Osteoblast (primary cell): ENCODE results near the gene ZC3H12A. TPM values are rescaled to one million over a fixed set of nuclear protein-coding genes. Genes with fewer than 3 reads are reported as not detected.

Source experiments
- DNase-seq: peaks from one replicate; pipeline ENCODE4 v3.0.0; 2011; ENCODE audit warnings: low spot score, mixed read lengths; ENCODE audit not compliant: insufficient read length; ENCODE audit errors: missing footprints
- H2AFZ ChIP-seq: 2 replicates; pipeline ENCODE4 v1.6.0; 2011; ENCODE audit warnings: mild to moderate bottlenecking, low read length
- H3K27ac ChIP-seq: 2 replicates; pipeline ENCODE4 v1.5.1; 2011; ENCODE audit warnings: mild to moderate bottlenecking, low read depth, low read length, moderate library complexity
- H3K27me3 ChIP-seq: 2 replicates; pipeline ENCODE4 v1.6.0; 2012; ENCODE audit warnings: mild to moderate bottlenecking, control low read depth, inconsistent platforms, low read length, moderate library complexity; ENCODE audit not compliant: insufficient read depth
- H3K36me3 ChIP-seq: 2 replicates; pipeline ENCODE4 v1.5.1; 2011; ENCODE audit warnings: mild to moderate bottlenecking, low read length, control low read depth, moderate library complexity; ENCODE audit not compliant: insufficient read depth
- H3K4me1 ChIP-seq: 2 replicates; pipeline ENCODE4 v1.5.1; 2011; ENCODE audit warnings: mild to moderate bottlenecking, low read length, control low read depth, moderate library complexity; ENCODE audit not compliant: insufficient read depth
- H3K4me2 ChIP-seq: 2 replicates; pipeline ENCODE4 v1.6.0; 2011; ENCODE audit warnings: mild to moderate bottlenecking, low read length; ENCODE audit not compliant: insufficient read depth
- H3K4me3 ChIP-seq: fragments of 200-600 bp; sonication (generic); 3 replicates; pipeline ENCODE4 v1.5.1; 2012; ENCODE audit warnings: mild to moderate bottlenecking, low read length, inconsistent platforms; ENCODE audit not compliant: insufficient read depth
- H3K79me2 ChIP-seq: 2 replicates; pipeline ENCODE4 v1.6.0; 2012; ENCODE audit warnings: mild to moderate bottlenecking, low read length, control low read depth, inconsistent platforms; ENCODE audit not compliant: insufficient read depth
- H3K9me3 ChIP-seq: 2 replicates; pipeline ENCODE4 v1.5.1; 2011; ENCODE audit warnings: low read depth, low read length, control low read depth
- H4K20me1 ChIP-seq: 2 replicates; pipeline ENCODE4 v1.6.0; 2012; ENCODE audit warnings: mild to moderate bottlenecking, low read length, control low read depth; ENCODE audit not compliant: insufficient read depth
- CTCF ChIP-seq: IDR thresholded peaks from 2 replicates; pipeline ENCODE4 v1.5.1; 2011; ENCODE audit warnings: mild to moderate bottlenecking, low read depth, low read length, moderate library complexity; ENCODE audit errors: extremely low read depth
- total RNA-seq: library from RNA; depleted of rRNA; stranded (reverse); fragments of >200 nt; gene quantifications from 2 replicates; pipeline ENCODE4 v1.2.3, GENCODE V29; 2012

Gene ZC3H12A
- total RNA-seq, 1 donor = 13.0 TPM

GRCh38 chr1:37478890-37479254 is 4.5 kb downstream of the ZC3H12A start:
- H3K36me3 ChIP-seq = peaks cover 64% of the 10 kb centered on the region
- peaks cover 55% of the 10 kb centered on the region for H3K4me1 ChIP-seq
- no peak for TF ChIP-seq CTCF
- H3K4me2 ChIP-seq = peak overlapping the region; percentile 98
- H2AFZ ChIP-seq = no peak overlapping the region
- H4K20me1 ChIP-seq = peaks cover 10% of the 10 kb centered on the region
- no peaks in the 10 kb centered on the region for H3K27me3 ChIP-seq
- H3K9me3 ChIP-seq = no peaks in the 10 kb centered on the region
- DNase-seq = peak; percentile 69
- peaks cover 76% of the 10 kb centered on the region for H3K79me2 ChIP-seq
- peak overlapping the region; percentile 92 for H3K27ac ChIP-seq
- H3K4me3 ChIP-seq = peak overlapping the region; percentile 58

GRCh38 chr1:37479255-37480124 is 5.1 kb downstream of the ZC3H12A start:
- H3K36me3 ChIP-seq = peaks cover 69% of the 10 kb centered on the region
- no peak for TF ChIP-seq CTCF
- no peaks in the 10 kb centered on the region for H3K27me3 ChIP-seq
- H3K4me3 ChIP-seq = peak overlapping the region; percentile 58
- H2AFZ ChIP-seq = no peak overlapping the region
- H3K9me3 ChIP-seq = no peaks in the 10 kb centered on the region
- peaks cover 73% of the 10 kb centered on the region for H3K79me2 ChIP-seq
- peak overlapping the region; percentile 98 for H3K4me2 ChIP-seq
- H3K4me1 ChIP-seq = peaks cover 55% of the 10 kb centered on the region
- peak; percentile 99 for DNase-seq
- H4K20me1 ChIP-seq = peaks cover 13% of the 10 kb centered on the region
- peak overlapping the region; percentile 92 for H3K27ac ChIP-seq

- Histone ChIP-seq H3K27me3 (no peaks in the 10 kb centered on the region), H3K4me3 (peak overlapping the region; percentile 58), H2AFZ (no peak overlapping the region), H3K79me2 (peaks cover 68% of the 10 kb centered on the region), H3K4me2 (peak overlapping the region; percentile 98), H3K9me3 (no peaks in the 10 kb centered on the region), H4K20me1 (peaks cover 13% of the 10 kb centered on the region), H3K27ac (peak overlapping the region; percentile 92), H3K36me3 (peaks cover 75% of the 10 kb centered on the region), H3K4me1 (peaks cover 57% of the 10 kb centered on the region)
- peak; percentile 91 for DNase-seq
- TF ChIP-seq CTCF = no peak
These were observed 5.7 kb downstream of the ZC3H12A start for GRCh38 chr1:37480125-37480466.

- Histone ChIP-seq H3K4me3 (no peak overlapping the region), H2AFZ (no peak overlapping the region), H3K27ac (peak overlapping the region; percentile 92), H3K4me1 (peaks cover 57% of the 10 kb centered on the region), H3K4me2 (no peak overlapping the region), H3K79me2 (peaks cover 62% of the 10 kb centered on the region), H3K27me3 (no peaks in the 10 kb centered on the region), H3K36me3 (peaks cover 73% of the 10 kb centered on the region), H3K9me3 (no peaks in the 10 kb centered on the region), H4K20me1 (peaks cover 11% of the 10 kb centered on the region)
- peak; percentile 66 for DNase-seq
- no peak for TF ChIP-seq CTCF
These were observed 6.4 kb downstream of the ZC3H12A start for GRCh38 chr1:37480581-37481288.
